Fibroblast of lung (primary cell): ENCODE measurements around the gene SCAMP3. TPM values are rescaled to one million over a fixed set of nuclear protein-coding genes. Genes with fewer than 3 reads are reported as not detected.

Experiments used
- DNase-seq, 2 donors: peaks; one replicate each; pipeline versions ENCODE4 v3.0.0 to v3.0.0-alpha.2; 2010; ENCODE audit warnings: low read depth in 2 of 2
- H2AFZ ChIP-seq: 2 replicates; pipeline ENCODE4 v1.5.1; 2012; ENCODE audit warnings: low read length, control low read depth, inconsistent platforms
- H3K27ac ChIP-seq: 2 replicates; pipeline ENCODE4 v1.5.1; 2011; ENCODE audit warnings: low read length, control low read depth; ENCODE audit not compliant: insufficient read depth
- H3K27me3 ChIP-seq: 2 replicates; pipeline ENCODE4 v1.5.1; 2011; ENCODE audit warnings: mild to moderate bottlenecking, low read length; ENCODE audit not compliant: control insufficient read depth, insufficient read depth
- H3K36me3 ChIP-seq: 2 replicates; pipeline ENCODE4 v1.5.1; 2011; ENCODE audit warnings: low read length; ENCODE audit not compliant: control insufficient read depth, insufficient read depth
- H3K4me1 ChIP-seq: 2 replicates; pipeline ENCODE4 v1.5.1; 2011; ENCODE audit warnings: low read length; ENCODE audit not compliant: control insufficient read depth, insufficient read depth; ENCODE audit errors: extremely low read depth
- H3K4me2 ChIP-seq: 2 replicates; pipeline ENCODE4 v1.5.1; 2011; ENCODE audit warnings: low read length, control low read depth; ENCODE audit not compliant: insufficient read depth; ENCODE audit errors: extremely low read depth
- H3K4me3 ChIP-seq, 4 experiments: fragments of 200-600 bp in 1 of 4; sonication (generic) in 1 of 4; replicated peaks in 1 of 4; 2 replicates each; pipeline ENCODE4 v1.5.1; 2011 to 2016; ENCODE audit warnings: low read length in 4 of 4, low read depth in 3 of 4, mild to moderate bottlenecking in 3 of 4, control low read depth in 2 of 4, inconsistent platforms in 1 of 4, mixed read lengths in 1 of 4; ENCODE audit not compliant: insufficient read depth in 1 of 4; ENCODE audit errors: control extremely low read depth in 1 of 4
- H3K79me2 ChIP-seq: 2 replicates; pipeline ENCODE4 v1.5.1; 2012; ENCODE audit warnings: mild to moderate bottlenecking, low read length, inconsistent platforms; ENCODE audit not compliant: control insufficient read depth, insufficient read depth
- H3K9ac ChIP-seq: 2 replicates; pipeline ENCODE4 v1.5.1; 2011; ENCODE audit warnings: mild to moderate bottlenecking, low read length, control low read depth; ENCODE audit not compliant: insufficient read depth
- H3K9me3 ChIP-seq: 2 replicates; pipeline ENCODE4 v1.5.1; 2012; ENCODE audit warnings: low read depth, low read length; ENCODE audit not compliant: control insufficient read depth, insufficient read depth
- H4K20me1 ChIP-seq: 2 replicates; pipeline ENCODE4 v1.5.1; 2011; ENCODE audit warnings: low read length; ENCODE audit not compliant: control insufficient read depth, insufficient read depth; ENCODE audit errors: extremely low read depth
- EZH2 ChIP-seq: IDR thresholded peaks from 2 replicates; pipeline ENCODE4 v1.5.1; 2012; ENCODE audit warnings: low read length, control low read depth, mild to moderate bottlenecking; ENCODE audit errors: missing control alignments
- polyA plus RNA-seq, 2 donors: library from polyadenylated mRNA; depleted of rRNA in 1 of 2; stranded (reverse) in 1 of 2; unstranded in 1 of 2; fragments of >200 nt; gene quantifications; 2 replicates each; pipeline ENCODE4 v1.2.1, GENCODE V29; 2011 to 2012; ENCODE audit warnings: missing spikeins in 1 of 2
- total RNA-seq: library from RNA; depleted of rRNA; stranded (reverse); fragments of >200 nt; gene quantifications from 2 replicates; pipeline ENCODE4 v1.2.1, GENCODE V29; 2014
- TF ChIP-seq, protein P1 (sequence below), 2 donors: IDR thresholded peaks in 1 of 2; conservative IDR thresholded peaks in 1 of 2; 1 replicate in 1 of 2; 2 replicates in 1 of 2; pipeline ENCODE4 v1.5.1; 2011 to 2012; ENCODE audit warnings: low read length in 2 of 2, control low read depth in 1 of 2, inconsistent platforms in 1 of 2, low read depth in 1 of 2, mild to moderate bottlenecking in 1 of 2

The SCAMP3 gene
- total and polyA plus RNA-seq, 2 donors (not counting 1 experiment from before 2014, with no cell fraction given) = 33.2 to 106 TPM

DNA sequence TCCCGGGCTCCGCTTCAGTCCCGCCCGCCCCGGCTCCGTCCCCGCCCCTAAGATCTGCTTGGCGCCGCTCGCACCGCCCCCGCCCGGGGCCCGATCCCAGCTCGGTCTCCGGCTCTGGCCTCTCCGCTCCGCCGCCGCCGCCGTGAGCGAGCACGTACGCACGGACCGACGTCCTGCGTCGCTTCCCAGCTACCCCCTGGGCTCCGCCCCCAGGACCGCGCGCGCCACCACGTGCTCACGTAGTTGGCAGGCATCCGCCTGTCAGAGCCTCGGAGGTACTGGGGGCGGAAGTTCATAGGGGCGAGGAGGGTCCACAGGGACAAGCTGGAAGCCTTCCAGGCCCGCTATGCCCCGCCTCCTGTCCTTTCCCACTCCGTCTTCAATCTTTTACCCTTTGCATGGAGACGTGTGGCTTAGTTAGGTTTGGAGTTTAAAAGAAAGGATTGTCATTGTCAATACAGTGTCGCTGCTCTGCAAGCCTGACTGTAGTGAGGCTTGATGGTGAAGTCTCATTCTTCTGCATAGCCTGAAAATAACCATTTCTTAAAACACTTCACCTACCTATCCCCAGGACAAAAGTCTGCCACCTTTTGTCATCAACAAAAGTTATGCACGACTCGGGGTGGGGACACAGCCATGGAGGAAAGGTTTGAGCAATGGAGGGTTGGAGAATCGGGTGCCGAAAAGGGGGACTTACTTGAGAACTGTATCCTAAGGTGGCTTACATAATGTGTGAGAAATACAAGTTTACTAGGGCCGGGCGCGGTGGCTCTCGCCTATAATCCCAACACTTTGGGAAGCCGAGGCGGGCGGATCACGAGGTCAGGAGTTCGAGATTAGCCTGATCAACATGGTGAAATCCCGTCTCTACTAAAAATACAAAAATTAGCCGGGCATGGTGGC is 11.4 kb upstream of the SCAMP3 start, which contains the start of gene CLK2:
TSS of gene CLK2 (minus strand) at position 162 of the 903 bp plus-strand sequence. CDS start 2,527 bp downstream, outside the sequence.
- peak within 1 kb of the TSS; percentile 100 for H3K4me2 ChIP-seq
- H4K20me1 ChIP-seq = no peaks in the 10 kb centered on the region
- H3K27ac ChIP-seq = peak within 1 kb of the TSS; percentile 74
- no peak for TF ChIP-seq EZH2
- TF ChIP-seq, protein P1, sequence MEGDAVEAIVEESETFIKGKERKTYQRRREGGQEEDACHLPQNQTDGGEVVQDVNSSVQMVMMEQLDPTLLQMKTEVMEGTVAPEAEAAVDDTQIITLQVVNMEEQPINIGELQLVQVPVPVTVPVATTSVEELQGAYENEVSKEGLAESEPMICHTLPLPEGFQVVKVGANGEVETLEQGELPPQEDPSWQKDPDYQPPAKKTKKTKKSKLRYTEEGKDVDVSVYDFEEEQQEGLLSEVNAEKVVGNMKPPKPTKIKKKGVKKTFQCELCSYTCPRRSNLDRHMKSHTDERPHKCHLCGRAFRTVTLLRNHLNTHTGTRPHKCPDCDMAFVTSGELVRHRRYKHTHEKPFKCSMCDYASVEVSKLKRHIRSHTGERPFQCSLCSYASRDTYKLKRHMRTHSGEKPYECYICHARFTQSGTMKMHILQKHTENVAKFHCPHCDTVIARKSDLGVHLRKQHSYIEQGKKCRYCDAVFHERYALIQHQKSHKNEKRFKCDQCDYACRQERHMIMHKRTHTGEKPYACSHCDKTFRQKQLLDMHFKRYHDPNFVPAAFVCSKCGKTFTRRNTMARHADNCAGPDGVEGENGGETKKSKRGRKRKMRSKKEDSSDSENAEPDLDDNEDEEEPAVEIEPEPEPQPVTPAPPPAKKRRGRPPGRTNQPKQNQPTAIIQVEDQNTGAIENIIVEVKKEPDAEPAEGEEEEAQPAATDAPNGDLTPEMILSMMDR (conservative IDR thresholded peaks at IDR 0.05 in 1 of 2, IDR thresholded peaks at IDR 0.05 in 1 of 2; ENCODE audit: low read depth in 1 of 2, low read length in 2 of 2) = no peak
- H2AFZ ChIP-seq = peak within 1 kb of the TSS; percentile 91
- peaks cover 9% of the 10 kb centered on the region for H3K4me1 ChIP-seq
- peak within 1 kb of the TSS; percentile 38 to 79 (median 66) for H3K4me3 ChIP-seq
- H3K9ac ChIP-seq = peak within 1 kb of the TSS; percentile 78
- no peaks in the 10 kb centered on the region for H3K9me3 ChIP-seq
- H3K27me3 ChIP-seq = no peaks in the 10 kb centered on the region
- peaks cover 25% of the 10 kb centered on the region for H3K79me2 ChIP-seq
- DNase-seq = peak; percentile 91
- H3K36me3 ChIP-seq = peaks cover 12% of the 10 kb centered on the region

DNA sequence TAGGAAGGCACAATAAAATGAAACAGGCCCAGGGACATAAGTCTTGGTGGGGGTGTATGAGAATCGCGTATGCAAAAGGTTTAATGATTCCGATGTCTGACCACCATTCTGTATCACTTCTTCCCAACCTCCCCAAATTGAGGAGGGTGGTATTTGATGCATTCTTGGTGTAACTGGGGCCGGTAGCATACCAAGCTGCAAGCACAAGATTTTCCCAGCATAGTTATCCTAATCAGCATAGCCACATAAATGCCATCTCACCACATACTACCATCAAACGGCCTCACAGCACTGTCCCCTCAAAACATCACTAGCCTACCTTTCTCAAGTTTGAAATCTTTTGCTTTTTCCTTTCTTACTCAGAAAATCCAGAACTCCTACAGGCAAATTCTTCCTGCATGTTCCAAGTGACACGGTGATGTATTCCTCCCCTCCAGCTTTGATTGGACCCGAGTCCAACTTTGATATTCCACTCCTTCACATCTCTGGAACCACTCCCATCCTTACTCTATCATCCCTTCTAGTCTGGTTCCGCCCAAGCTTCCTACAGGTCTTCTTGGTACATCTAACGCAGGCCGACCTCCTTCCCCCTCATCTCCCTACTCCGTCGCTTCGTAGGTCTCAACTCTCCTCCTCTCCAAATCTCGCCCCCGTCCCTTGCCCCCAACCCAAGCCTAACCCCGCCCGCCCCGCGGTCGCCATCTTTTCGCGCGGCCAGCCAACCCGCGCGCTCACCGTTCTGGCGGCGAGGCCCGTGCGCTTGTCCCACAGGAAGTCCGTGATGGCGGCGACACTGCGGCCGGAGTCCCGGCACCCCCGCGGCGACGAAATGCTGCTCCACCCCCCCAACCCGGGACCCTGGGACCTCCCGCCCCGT is 10.5 kb upstream of the SCAMP3 start:
- DNase-seq = peak; percentile 56 to 75
- no peaks in the 10 kb centered on the region for H3K27me3 ChIP-seq
- H3K36me3 ChIP-seq = peaks cover 17% of the 10 kb centered on the region

More for the DNA sequence above, 10.5 kb upstream of the SCAMP3 start:
- peak overlapping the region; percentile 92 for H3K4me2 ChIP-seq
- H3K79me2 ChIP-seq = peaks cover 25% of the 10 kb centered on the region
- no peak for TF ChIP-seq EZH2
- TF ChIP-seq, protein P1 (conservative IDR thresholded peaks at IDR 0.05 in 1 of 2, IDR thresholded peaks at IDR 0.05 in 1 of 2; ENCODE audit: low read depth in 1 of 2, low read length in 2 of 2) = no peak
- peak overlapping the region; percentile 38 to 75 (median 65) for H3K4me3 ChIP-seq
- H3K4me1 ChIP-seq = peaks cover 5% of the 10 kb centered on the region
- peak overlapping the region; percentile 78 for H3K9ac ChIP-seq
- peak overlapping the region; percentile 56 for H2AFZ ChIP-seq
- peak overlapping the region; percentile 74 for H3K27ac ChIP-seq
- H4K20me1 ChIP-seq = no peaks in the 10 kb centered on the region
- H3K9me3 ChIP-seq = no peaks in the 10 kb centered on the region
